Measurements from ENCODE around the gene MROH2A. TPM values are rescaled to one million over a fixed set of nuclear protein-coding genes. Genes with fewer than 3 reads are reported as not detected.
A peak's percentile ranks its signal among the peaks of the same experiment; 100 is the strongest.

The MROH2A gene
- total and polyA plus RNA-seq, 9 of the 15 experiments (the other 6 are each of a cell fraction or from before 2014, with no cell fraction given), result 0.03 TPM; not detected in 8

GRCh38 chr2:233857511-233858141 is 79.5 kb downstream of the MROH2A start (continued):
- 0 out of 2 replicates have a peak, but pooled peaks have one; percentile 49 for TF ChIP-seq ZNF592 (IDR thresholded peaks at IDR 0.05)
- TF ChIP-seq CHD1 (IDR thresholded peaks at IDR 0.05; ENCODE audit: low read length), result no peak
- no peak for TF ChIP-seq ZBTB33 (CRISPR knock-in tag; IDR thresholded peaks at IDR 0.05)
- TF ChIP-seq KLF13 (tag; IDR thresholded peaks at IDR 0.05; ENCODE audit: borderline replicate concordance, low read depth), result no peak
- no peak; the same call in 1 of the 2 replicates for TF ChIP-seq TOE1 (IDR thresholded peaks at IDR 0.05; ENCODE audit: borderline replicate concordance)
- no peak for TF ChIP-seq TOE1 (CRISPR knock-in tag; IDR thresholded peaks at IDR 0.05; ENCODE audit: borderline replicate concordance, low read depth)
- TF ChIP-seq ARID1B (IDR thresholded peaks at IDR 0.05), result peak; percentile 79
- TF ChIP-seq PHF21A (IDR thresholded peaks at IDR 0.05; ENCODE audit: borderline replicate concordance, low read depth), result no peak
- TF ChIP-seq CBX2 (IDR thresholded peaks at IDR 0.05; ENCODE audit: insufficient read depth, low read length, poor library complexity, severe bottlenecking), result no peak
- no peak for TF ChIP-seq ZNF324 (CRISPR knock-in tag; IDR thresholded peaks at IDR 0.05)
- TF ChIP-seq SIN3A (IDR thresholded peaks at IDR 0.05; ENCODE audit: borderline replicate concordance in 2 of 2, control insufficient read depth in 1 of 2, low read depth in 2 of 2, low read length in 2 of 2), result no peak
- TF ChIP-seq SFPQ (IDR thresholded peaks at IDR 0.05; ENCODE audit: low read depth, low read length), result no peak
- no peak for TF ChIP-seq YBX1 (IDR thresholded peaks at IDR 0.05)
- TF ChIP-seq PHF20 (IDR thresholded peaks at IDR 0.05; ENCODE audit: partially characterized antibody), result no peak
- no peak for TF ChIP-seq CHAMP1 (IDR thresholded peaks at IDR 0.05)
- TF ChIP-seq ZBTB17 (CRISPR knock-in tag; IDR thresholded peaks at IDR 0.05), result no peak
- TF ChIP-seq GATAD2A (IDR thresholded peaks at IDR 0.05), result no peak
